ENCODE data around the gene YWHAQ. TPM values are rescaled to one million over a fixed set of nuclear protein-coding genes. Genes with fewer than 3 reads are reported as not detected.

Gene YWHAQ
- total and polyA plus RNA-seq, 8 donors = 104 to 226 (median 150) TPM

DNA sequence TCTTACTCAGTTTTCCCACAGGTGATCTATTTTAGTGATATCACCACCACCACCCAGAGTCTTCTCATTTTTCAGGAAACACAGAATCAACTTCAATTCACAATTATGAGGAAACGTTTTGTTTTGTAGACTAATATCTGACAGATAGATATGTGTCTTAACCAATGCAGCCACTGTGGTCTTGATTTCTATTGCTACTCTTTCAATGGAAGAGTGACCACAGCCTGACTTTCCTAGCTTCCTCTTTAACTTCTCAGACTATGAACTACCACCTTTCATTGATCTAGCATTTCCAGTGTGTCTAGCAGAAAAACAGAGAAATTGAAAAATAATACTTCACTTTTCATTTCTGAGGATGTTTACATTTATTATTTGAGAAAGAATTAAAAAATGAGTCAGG, 95.6 kb downstream of the YWHAQ start:
- no peak overlapping the region for H3K27ac ChIP-seq
- intact Hi-C loops (cut with DNase I; ENCODE audit: low total_unique reads) = no loop called here
- TF ChIP-seq POLR2AphosphoS5 (IDR thresholded peaks at IDR 0.05) (no peak), EP300 (IDR thresholded peaks at IDR 0.05) (no peak), POLR2A (IDR thresholded peaks at IDR 0.05) (no peak)
- no peaks in the 10 kb centered on the region for H3K27me3 ChIP-seq
- WGBS, 5 donors = 43 to 62% (median 55%) methylated on average over 1 of the region's 1 CpG
- no peak for DNase-seq
- H3K9me3 ChIP-seq = no peaks in the 10 kb centered on the region
- peaks cover 0 to 29% (median 0%) of the 10 kb centered on the region in 4 donors for H3K4me1 ChIP-seq
- no peak overlapping the region for H3K4me3 ChIP-seq
- peaks cover 3 to 57% (median 46%) of the 10 kb centered on the region in 4 donors for H3K36me3 ChIP-seq

Small RNA genes within 50 kb of the gene (small RNA-seq; reads per million reads assigned to genes)
- 0 reads per million in 4 donors for gene RF00019

Other genes with a start within 250 kb of the YWHAQ start
- gene ITGB1BP1, start 207.5 kb downstream of the YWHAQ start, total RNA-seq = 100 to 1,000 TPM in 1 of 5 donors, 10 to 100 TPM in 4; 20.1 to 117 (median 36.2) TPM
- 10 to 100 TPM; 67.8 to 78.5 (median 71.5) TPM for gene ITGB1BP1, start 207.5 kb downstream of the YWHAQ start, polyA plus RNA-seq
- gene CPSF3, start 207.3 kb downstream of the YWHAQ start, total RNA-seq = 10 to 100 TPM in 4 of 5 donors, 1 to 10 TPM in 1; 8.2 to 55.3 (median 19.7) TPM
- gene CPSF3, start 207.3 kb downstream of the YWHAQ start, polyA plus RNA-seq = 10 to 100 TPM; 12.4 to 15.0 (median 13.3) TPM
- gene IAH1, start 156.4 kb downstream of the YWHAQ start, total RNA-seq = 100 to 1,000 TPM in 1 of 5 donors, 10 to 100 TPM in 4; 29.8 to 204 (median 34.9) TPM
- 10 to 100 TPM; 69.5 to 75.4 (median 69.6) TPM for gene IAH1, start 156.4 kb downstream of the YWHAQ start, polyA plus RNA-seq
- 10 to 100 TPM; 11.7 to 46.1 (median 24.1) TPM for gene ADAM17, start 75.2 kb downstream of the YWHAQ start, total RNA-seq
- gene ADAM17, start 75.2 kb downstream of the YWHAQ start, polyA plus RNA-seq = 1 to 10 TPM; 4.0 to 5.7 (median 5.5) TPM
- gene TAF1B, start 212.5 kb upstream of the YWHAQ start, total RNA-seq = 10 to 100 TPM in 3 of 5 donors, 1 to 10 TPM in 2; 5.8 to 34.6 (median 20.7) TPM
- 1 to 10 TPM; 3.8 to 6.4 (median 6.2) TPM for gene TAF1B, start 212.5 kb upstream of the YWHAQ start, polyA plus RNA-seq